ENCODE data around the gene TEX19.
"Not testable (repeated sequence)": the region's sequence is repeated elsewhere in the genome, so short reads cannot be mapped to it uniquely, and the experiment has no call there.

Gene TEX19

GRCh38 chr17:82377924-82378740, 19.1 kb downstream of the TEX19 start:
- no peak for DNase-seq

- DNase-seq: no peak
These were observed 19.6 kb downstream of the TEX19 start for GRCh38 chr17:82378741-82379021.

GRCh38 chr17:82380860-82381702, 22.0 kb downstream of the TEX19 start:
- DNase-seq: no peak

- DNase-seq: not testable (repeated sequence)
These were observed 22.6 kb downstream of the TEX19 start for GRCh38 chr17:82381703-82382009.

GRCh38 chr17:82382220-82382932, 23.3 kb downstream of the TEX19 start:
- not testable (repeated sequence) for DNase-seq

GRCh38 chr17:82382933-82383255, 23.8 kb downstream of the TEX19 start:
- DNase-seq: no peak

GRCh38 chr17:82383411-82383810, 24.4 kb downstream of the TEX19 start:
- peak; percentile 54 for DNase-seq

GRCh38 chr17:82384051-82384729, 25.1 kb downstream of the TEX19 start:
- peak; percentile 82 for DNase-seq

GRCh38 chr17:82384730-82385481, 25.9 kb downstream of the TEX19 start:
- peak; percentile 93 for DNase-seq

GRCh38 chr17:82385559-82386254, 26.7 kb downstream of the TEX19 start:
- DNase-seq: no peak

- no peak for DNase-seq
These were observed 27.3 kb downstream of the TEX19 start for GRCh38 chr17:82386255-82386831.

GRCh38 chr17:82386881-82387704, 28.0 kb downstream of the TEX19 start:
- DNase-seq: no peak

- DNase-seq: no peak
These were observed 28.7 kb downstream of the TEX19 start for GRCh38 chr17:82387705-82388106.

GRCh38 chr17:82388223-82388921, 29.3 kb downstream of the TEX19 start:
- no peak for DNase-seq

GRCh38 chr17:82388922-82389283, 29.9 kb downstream of the TEX19 start:
- DNase-seq: no peak

- DNase-seq: no peak
These were observed 30.3 kb downstream of the TEX19 start for GRCh38 chr17:82389379-82389778.

- no peak for DNase-seq
These were observed 31.2 kb downstream of the TEX19 start for GRCh38 chr17:82390015-82390859.

- DNase-seq: no peak
These were observed 31.9 kb downstream of the TEX19 start for GRCh38 chr17:82390860-82391435.
